ENCODE measurements around the gene THSD7B. TPM values are rescaled to one million over a fixed set of nuclear protein-coding genes. Genes with fewer than 3 reads are reported as not detected.
"Not testable (repeated sequence)": the region's sequence is repeated elsewhere in the genome, so short reads cannot be mapped to it uniquely, and the experiment has no call there.

Gene THSD7B
- total RNA-seq, 1 donor, result under 0.01 TPM

- Histone ChIP-seq H3K4me2 (ENCODE audit: insufficient read depth, low read length) (no peak overlapping the region), H3K4me3 (ENCODE audit: insufficient read depth, low read length) (no peak overlapping the region), H3K9me3 (ENCODE audit: low read depth, low read length) (no peaks in the 10 kb centered on the region), H3K79me2 (ENCODE audit: insufficient read depth, low read length) (no peaks in the 10 kb centered on the region), H3K36me3 (ENCODE audit: insufficient read depth, low read length) (no peaks in the 10 kb centered on the region), H3K4me1 (ENCODE audit: insufficient read depth, low read length) (no peaks in the 10 kb centered on the region), H4K20me1 (ENCODE audit: insufficient read depth, low read length) (no peaks in the 10 kb centered on the region), H3K27ac (ENCODE audit: low read depth, low read length) (no peak overlapping the region), H2AFZ (ENCODE audit: low read length) (no peak overlapping the region), H3K27me3 (ENCODE audit: insufficient read depth, low read length) (no peaks in the 10 kb centered on the region)
- TF ChIP-seq, protein P1, sequence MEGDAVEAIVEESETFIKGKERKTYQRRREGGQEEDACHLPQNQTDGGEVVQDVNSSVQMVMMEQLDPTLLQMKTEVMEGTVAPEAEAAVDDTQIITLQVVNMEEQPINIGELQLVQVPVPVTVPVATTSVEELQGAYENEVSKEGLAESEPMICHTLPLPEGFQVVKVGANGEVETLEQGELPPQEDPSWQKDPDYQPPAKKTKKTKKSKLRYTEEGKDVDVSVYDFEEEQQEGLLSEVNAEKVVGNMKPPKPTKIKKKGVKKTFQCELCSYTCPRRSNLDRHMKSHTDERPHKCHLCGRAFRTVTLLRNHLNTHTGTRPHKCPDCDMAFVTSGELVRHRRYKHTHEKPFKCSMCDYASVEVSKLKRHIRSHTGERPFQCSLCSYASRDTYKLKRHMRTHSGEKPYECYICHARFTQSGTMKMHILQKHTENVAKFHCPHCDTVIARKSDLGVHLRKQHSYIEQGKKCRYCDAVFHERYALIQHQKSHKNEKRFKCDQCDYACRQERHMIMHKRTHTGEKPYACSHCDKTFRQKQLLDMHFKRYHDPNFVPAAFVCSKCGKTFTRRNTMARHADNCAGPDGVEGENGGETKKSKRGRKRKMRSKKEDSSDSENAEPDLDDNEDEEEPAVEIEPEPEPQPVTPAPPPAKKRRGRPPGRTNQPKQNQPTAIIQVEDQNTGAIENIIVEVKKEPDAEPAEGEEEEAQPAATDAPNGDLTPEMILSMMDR (IDR thresholded peaks at IDR 0.05; ENCODE audit: extremely low read depth, low read depth, low read length), result no peak
- DNase-seq (ENCODE audit: insufficient read length, low spot score, missing footprints), result no peak
These were observed 327.8 kb downstream of the THSD7B start for GRCh38 chr2:137093116-137093515.

- H3K9me3 ChIP-seq (ENCODE audit: low read depth, low read length), result no peaks in the 10 kb centered on the region
- no peaks in the 10 kb centered on the region for H3K4me1 ChIP-seq (ENCODE audit: insufficient read depth, low read length)
- no peak overlapping the region for H3K4me2 ChIP-seq (ENCODE audit: insufficient read depth, low read length)
- no peaks in the 10 kb centered on the region for H4K20me1 ChIP-seq (ENCODE audit: insufficient read depth, low read length)
- no peaks in the 10 kb centered on the region for H3K36me3 ChIP-seq (ENCODE audit: insufficient read depth, low read length)
- H3K79me2 ChIP-seq (ENCODE audit: insufficient read depth, low read length), result no peaks in the 10 kb centered on the region
- no peak overlapping the region for H3K4me3 ChIP-seq (ENCODE audit: insufficient read depth, low read length)
- H3K27ac ChIP-seq (ENCODE audit: low read depth, low read length), result no peak overlapping the region
- H2AFZ ChIP-seq (ENCODE audit: low read length), result no peak overlapping the region
- TF ChIP-seq, protein P1 (IDR thresholded peaks at IDR 0.05; ENCODE audit: extremely low read depth, low read depth, low read length), result no peak
- no peaks in the 10 kb centered on the region for H3K27me3 ChIP-seq (ENCODE audit: insufficient read depth, low read length)
- DNase-seq (ENCODE audit: insufficient read length, low spot score, missing footprints), result no peak
These were observed 330.8 kb downstream of the THSD7B start for GRCh38 chr2:137096187-137096586.

- Histone ChIP-seq H2AFZ (ENCODE audit: low read length) (no peak overlapping the region), H3K4me2 (ENCODE audit: insufficient read depth, low read length) (no peak overlapping the region), H3K4me3 (ENCODE audit: insufficient read depth, low read length) (no peak overlapping the region), H3K4me1 (ENCODE audit: insufficient read depth, low read length) (no peaks in the 10 kb centered on the region), H3K9me3 (ENCODE audit: low read depth, low read length) (no peaks in the 10 kb centered on the region), H3K79me2 (ENCODE audit: insufficient read depth, low read length) (no peaks in the 10 kb centered on the region), H3K27ac (ENCODE audit: low read depth, low read length) (no peak overlapping the region), H3K36me3 (ENCODE audit: insufficient read depth, low read length) (no peaks in the 10 kb centered on the region), H3K27me3 (ENCODE audit: insufficient read depth, low read length) (no peaks in the 10 kb centered on the region), H4K20me1 (ENCODE audit: insufficient read depth, low read length) (no peaks in the 10 kb centered on the region)
- DNase-seq (ENCODE audit: insufficient read length, low spot score, missing footprints), result no peak
- TF ChIP-seq, protein P1 (IDR thresholded peaks at IDR 0.05; ENCODE audit: extremely low read depth, low read depth, low read length), result peak; percentile 10
These were observed 331.3 kb downstream of the THSD7B start for GRCh38 chr2:137096693-137097092.

DNA sequence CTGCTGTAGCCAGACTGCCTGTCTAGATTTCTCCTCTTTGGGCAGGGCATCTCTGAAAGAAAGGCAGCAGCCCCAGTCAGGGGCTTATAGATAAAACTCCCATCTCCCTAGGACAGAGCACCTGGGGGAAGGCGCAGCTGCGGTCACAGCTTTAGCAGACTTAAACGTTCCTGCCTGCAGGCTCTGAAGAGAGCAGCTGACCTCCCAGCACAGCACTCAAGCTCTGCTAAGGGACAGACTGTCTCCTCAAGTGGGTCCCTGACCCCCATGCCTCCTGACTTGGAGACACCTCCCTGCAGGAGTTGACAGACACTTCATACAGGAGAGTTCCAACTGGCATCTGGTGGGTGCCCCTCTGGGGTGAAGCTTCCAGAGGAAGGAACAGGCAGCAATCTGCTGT is 336.5 kb downstream of the THSD7B start:
- not testable (repeated sequence) for H4K20me1 ChIP-seq (ENCODE audit: insufficient read depth, low read length); H3K27me3 ChIP-seq (ENCODE audit: insufficient read depth, low read length); H3K9me3 ChIP-seq (ENCODE audit: low read depth, low read length); DNase-seq (ENCODE audit: insufficient read length, low spot score, missing footprints); H3K4me1 ChIP-seq (ENCODE audit: insufficient read depth, low read length); H2AFZ ChIP-seq (ENCODE audit: low read length); H3K36me3 ChIP-seq (ENCODE audit: insufficient read depth, low read length); H3K27ac ChIP-seq (ENCODE audit: low read depth, low read length); H3K4me3 ChIP-seq (ENCODE audit: insufficient read depth, low read length); H3K79me2 ChIP-seq (ENCODE audit: insufficient read depth, low read length); H3K4me2 ChIP-seq (ENCODE audit: insufficient read depth, low read length)

Measured in osteoblast (primary cell).